Measurements from ENCODE around the gene FAM168A. TPM values are rescaled to one million over a fixed set of nuclear protein-coding genes. Genes with fewer than 3 reads are reported as not detected.

The FAM168A gene
- total RNA-seq, 1 experiment from 2014 or later = 21.1 TPM

- no peak overlapping the region for H4K91ac ChIP-seq (ENCODE audit: insufficient read length, low read depth, low read length)
- H4K8ac ChIP-seq (replicated peaks; ENCODE audit: insufficient read length, low read depth, low read length) = no peak overlapping the region
- no peak overlapping the region for H3K14ac ChIP-seq (ENCODE audit: insufficient read depth, low read length)
- no peaks in the 10 kb centered on the region for H4K20me1 ChIP-seq (ENCODE audit: control insufficient read depth, insufficient read depth, insufficient read length)
- H3K79me1 ChIP-seq (ENCODE audit: insufficient read depth, low read depth, low read length, poor library complexity, severe bottlenecking) = no peaks in the 10 kb centered on the region
- H3K56ac ChIP-seq (ENCODE audit: insufficient read length, low read depth, low read length) = no peak overlapping the region
- H3K9ac ChIP-seq (ENCODE audit: extremely low read depth, insufficient read length, low read length) = no peak overlapping the region
- H3K23me2 ChIP-seq (ENCODE audit: insufficient read length, low read depth, low read length, poor library complexity, severe bottlenecking) = peaks cover 2% of the 10 kb centered on the region
- H3K27me3 ChIP-seq (ENCODE audit: insufficient read depth, low read length) = no peaks in the 10 kb centered on the region
- no peak overlapping the region for H2BK5ac ChIP-seq (ENCODE audit: insufficient read length, low read length)
- DNase-seq = no peak
- no peak overlapping the region for H3K27ac ChIP-seq (ENCODE audit: insufficient read length, low read depth, low read length)
- no peak overlapping the region for H3K18ac ChIP-seq (ENCODE audit: insufficient read length, low read depth, low read length)
- no peaks in the 10 kb centered on the region for H3K4me1 ChIP-seq (ENCODE audit: insufficient read depth, low read length)
- no peak overlapping the region for H3K4ac ChIP-seq (ENCODE audit: low read depth, low read length)
- H3K36me3 Mint-ChIP-seq (ENCODE audit: insufficient read depth in 1 of 3, low read depth in 3 of 3) = peaks cover 4 to 11% (median 4%) of the 10 kb centered on the region in 3 experiments; a peak in 4 of 7 replicates
- H3K27me3 Mint-ChIP-seq (ENCODE audit: low read depth) = peaks cover 7% of the 10 kb centered on the region
- H2AFZ ChIP-seq (ENCODE audit: low read length) = no peak overlapping the region
- H3K23ac ChIP-seq (ENCODE audit: insufficient read length, low read depth, low read length) = no peak overlapping the region
- no peak overlapping the region for H2BK20ac ChIP-seq (ENCODE audit: low read depth, low read length, poor library complexity, severe bottlenecking)
- H2BK15ac ChIP-seq (ENCODE audit: low read depth, low read length) = no peak overlapping the region
- no peak overlapping the region for H4K5ac ChIP-seq (ENCODE audit: insufficient read length, low read depth, low read length)
- no peak overlapping the region for H2BK12ac ChIP-seq (ENCODE audit: insufficient read length, low read depth, low read length)
- no peak overlapping the region for H2BK120ac ChIP-seq (ENCODE audit: low read depth, low read length, poor library complexity, severe bottlenecking)
- H3K4me2 ChIP-seq (ENCODE audit: insufficient read depth, insufficient read length, low read length) = no peak overlapping the region
- WGBS (ENCODE audit: extremely low coverage, insufficient read length, low lambda C conversion rate) = no CpG with 5 or more reads among the region's 5 CpGs
- TF ChIP-seq CTCF (conservative IDR thresholded peaks at IDR 0.05) = no peak
- H3K9me3 ChIP-seq (ENCODE audit: control insufficient read depth, low read depth, low read length) = no peaks in the 10 kb centered on the region
- no peak overlapping the region for H3K4me3 Mint-ChIP-seq
- H2AK5ac ChIP-seq (ENCODE audit: insufficient read length, low read length) = no peak overlapping the region
- H3K79me2 ChIP-seq (ENCODE audit: insufficient read depth, low read length) = no peaks in the 10 kb centered on the region
- H3K4me1 Mint-ChIP-seq = peaks cover 4 to 13% of the 10 kb centered on the region in 2 experiments; a peak in 3 of 4 replicates
- H3T11ph ChIP-seq (ENCODE audit: low read length) = no peak overlapping the region
- no peak overlapping the region for H3K27ac Mint-ChIP-seq
- no peaks in the 10 kb centered on the region; a peak in 1 of 5 replicates for H3K9me3 Mint-ChIP-seq
Observed at GRCh38 chr11:73358071-73358470, 239.8 kb downstream of the FAM168A start.
